ENCODE results near the gene DMAC2.

- TF ChIP-seq CTCF (IDR thresholded peaks at IDR 0.05) (no peak), EP300 (IDR thresholded peaks at IDR 0.05) (no peak)
These were observed 15.2 kb downstream of the DMAC2 start for GRCh38 chr19:41424335-41425173.
